ENCODE measurements around the gene SMO.

- TF ChIP-seq CTCF (IDR thresholded peaks at IDR 0.05) (no peak), POLR2AphosphoS5 (IDR thresholded peaks at IDR 0.05) (no peak), POLR2A (IDR thresholded peaks at IDR 0.05) (no peak), EP300 (IDR thresholded peaks at IDR 0.05) (no peak)
Measured at GRCh38 chr7:129149511-129149910, 38.9 kb upstream of the SMO start.
